HFF-Myc (cell line): ENCODE measurements around the gene TICRR.

ENCODE experiments used
- DNase-seq: peaks from one replicate; pipeline ENCODE4 v3.0.0-alpha.2; 2011; ENCODE audit warnings: low read depth; ENCODE audit errors: extremely low read depth
- H3K4me3 ChIP-seq: replicated peaks from 2 replicates; pipeline ENCODE4 v1.5.1; 2011; ENCODE audit warnings: low read depth, mild to moderate bottlenecking, control low read depth, low read length
- TF ChIP-seq, protein P1 (sequence below): IDR thresholded peaks from 2 replicates; pipeline ENCODE4 v1.5.1; 2012; ENCODE audit warnings: mild to moderate bottlenecking, low read depth, low read length, control low read depth; ENCODE audit errors: missing control alignments

TICRR gene, protein sequence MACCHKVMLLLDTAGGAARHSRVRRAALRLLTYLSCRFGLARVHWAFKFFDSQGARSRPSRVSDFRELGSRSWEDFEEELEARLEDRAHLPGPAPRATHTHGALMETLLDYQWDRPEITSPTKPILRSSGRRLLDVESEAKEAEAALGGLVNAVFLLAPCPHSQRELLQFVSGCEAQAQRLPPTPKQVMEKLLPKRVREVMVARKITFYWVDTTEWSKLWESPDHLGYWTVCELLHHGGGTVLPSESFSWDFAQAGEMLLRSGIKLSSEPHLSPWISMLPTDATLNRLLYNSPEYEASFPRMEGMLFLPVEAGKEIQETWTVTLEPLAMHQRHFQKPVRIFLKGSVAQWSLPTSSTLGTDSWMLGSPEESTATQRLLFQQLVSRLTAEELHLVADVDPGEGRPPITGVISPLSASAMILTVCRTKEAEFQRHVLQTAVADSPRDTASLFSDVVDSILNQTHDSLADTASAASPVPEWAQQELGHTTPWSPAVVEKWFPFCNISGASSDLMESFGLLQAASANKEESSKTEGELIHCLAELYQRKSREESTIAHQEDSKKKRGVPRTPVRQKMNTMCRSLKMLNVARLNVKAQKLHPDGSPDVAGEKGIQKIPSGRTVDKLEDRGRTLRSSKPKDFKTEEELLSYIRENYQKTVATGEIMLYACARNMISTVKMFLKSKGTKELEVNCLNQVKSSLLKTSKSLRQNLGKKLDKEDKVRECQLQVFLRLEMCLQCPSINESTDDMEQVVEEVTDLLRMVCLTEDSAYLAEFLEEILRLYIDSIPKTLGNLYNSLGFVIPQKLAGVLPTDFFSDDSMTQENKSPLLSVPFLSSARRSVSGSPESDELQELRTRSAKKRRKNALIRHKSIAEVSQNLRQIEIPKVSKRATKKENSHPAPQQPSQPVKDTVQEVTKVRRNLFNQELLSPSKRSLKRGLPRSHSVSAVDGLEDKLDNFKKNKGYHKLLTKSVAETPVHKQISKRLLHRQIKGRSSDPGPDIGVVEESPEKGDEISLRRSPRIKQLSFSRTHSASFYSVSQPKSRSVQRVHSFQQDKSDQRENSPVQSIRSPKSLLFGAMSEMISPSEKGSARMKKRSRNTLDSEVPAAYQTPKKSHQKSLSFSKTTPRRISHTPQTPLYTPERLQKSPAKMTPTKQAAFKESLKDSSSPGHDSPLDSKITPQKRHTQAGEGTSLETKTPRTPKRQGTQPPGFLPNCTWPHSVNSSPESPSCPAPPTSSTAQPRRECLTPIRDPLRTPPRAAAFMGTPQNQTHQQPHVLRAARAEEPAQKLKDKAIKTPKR (N-terminal part only)

DNA sequence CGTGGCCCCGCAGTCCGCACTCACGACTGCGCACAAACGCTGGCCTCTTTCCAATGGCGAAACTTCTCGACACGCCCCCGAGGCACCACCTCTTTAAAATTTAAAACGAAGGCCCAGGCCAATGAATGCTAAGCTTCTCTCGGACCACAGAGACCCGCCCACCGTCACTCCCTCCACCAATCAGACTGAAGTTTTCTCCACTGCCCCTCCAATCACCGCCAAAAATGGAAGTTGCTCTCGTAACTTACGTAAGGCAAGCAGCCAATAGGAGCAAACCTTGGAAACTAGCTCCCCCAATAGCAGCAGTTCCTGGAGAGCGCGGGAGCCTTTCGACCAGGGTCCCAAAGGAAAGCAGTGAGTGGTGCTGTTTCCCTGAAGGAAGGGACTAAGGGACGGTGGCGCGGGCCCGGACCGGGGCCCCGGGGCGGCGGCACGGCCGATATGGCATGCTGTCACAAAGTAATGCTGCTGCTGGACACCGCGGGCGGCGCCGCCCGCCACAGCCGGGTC, at the start of gene TICRR:
TSS of gene TICRR (plus strand) at position 324 of the 510 bp plus-strand sequence. CDS start at position 442, 118 bp downstream.
- TF ChIP-seq, protein P1, sequence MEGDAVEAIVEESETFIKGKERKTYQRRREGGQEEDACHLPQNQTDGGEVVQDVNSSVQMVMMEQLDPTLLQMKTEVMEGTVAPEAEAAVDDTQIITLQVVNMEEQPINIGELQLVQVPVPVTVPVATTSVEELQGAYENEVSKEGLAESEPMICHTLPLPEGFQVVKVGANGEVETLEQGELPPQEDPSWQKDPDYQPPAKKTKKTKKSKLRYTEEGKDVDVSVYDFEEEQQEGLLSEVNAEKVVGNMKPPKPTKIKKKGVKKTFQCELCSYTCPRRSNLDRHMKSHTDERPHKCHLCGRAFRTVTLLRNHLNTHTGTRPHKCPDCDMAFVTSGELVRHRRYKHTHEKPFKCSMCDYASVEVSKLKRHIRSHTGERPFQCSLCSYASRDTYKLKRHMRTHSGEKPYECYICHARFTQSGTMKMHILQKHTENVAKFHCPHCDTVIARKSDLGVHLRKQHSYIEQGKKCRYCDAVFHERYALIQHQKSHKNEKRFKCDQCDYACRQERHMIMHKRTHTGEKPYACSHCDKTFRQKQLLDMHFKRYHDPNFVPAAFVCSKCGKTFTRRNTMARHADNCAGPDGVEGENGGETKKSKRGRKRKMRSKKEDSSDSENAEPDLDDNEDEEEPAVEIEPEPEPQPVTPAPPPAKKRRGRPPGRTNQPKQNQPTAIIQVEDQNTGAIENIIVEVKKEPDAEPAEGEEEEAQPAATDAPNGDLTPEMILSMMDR, result no peak
- peak within 1 kb of the TSS; percentile 68 for H3K4me3 ChIP-seq

DNA sequence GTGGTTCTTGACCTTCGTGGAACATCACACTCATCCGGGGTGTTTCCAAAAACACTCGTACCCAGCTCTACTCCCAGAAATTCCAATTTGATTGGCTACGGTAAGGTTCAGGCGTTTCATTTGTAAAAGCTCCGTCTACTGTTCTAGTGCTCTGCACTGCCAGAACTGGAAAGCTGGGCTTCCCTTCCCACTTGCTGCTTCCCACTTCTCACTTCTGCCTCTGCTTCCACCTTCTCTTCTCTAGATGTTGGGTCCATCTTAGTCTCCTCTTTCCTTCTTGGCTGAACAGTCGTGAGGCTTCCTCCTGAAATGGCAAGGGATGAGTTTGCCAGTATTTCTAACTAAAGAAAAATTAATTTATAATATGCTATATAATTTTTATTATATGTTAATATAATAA, 49.1 kb upstream of the TICRR start:
- DNase-seq, result no peak
- TF ChIP-seq, protein P1, result no peak
- no peak overlapping the region for H3K4me3 ChIP-seq

More for the DNA sequence above, at the start of gene TICRR:
- peak; percentile 100 for DNase-seq

DNA sequence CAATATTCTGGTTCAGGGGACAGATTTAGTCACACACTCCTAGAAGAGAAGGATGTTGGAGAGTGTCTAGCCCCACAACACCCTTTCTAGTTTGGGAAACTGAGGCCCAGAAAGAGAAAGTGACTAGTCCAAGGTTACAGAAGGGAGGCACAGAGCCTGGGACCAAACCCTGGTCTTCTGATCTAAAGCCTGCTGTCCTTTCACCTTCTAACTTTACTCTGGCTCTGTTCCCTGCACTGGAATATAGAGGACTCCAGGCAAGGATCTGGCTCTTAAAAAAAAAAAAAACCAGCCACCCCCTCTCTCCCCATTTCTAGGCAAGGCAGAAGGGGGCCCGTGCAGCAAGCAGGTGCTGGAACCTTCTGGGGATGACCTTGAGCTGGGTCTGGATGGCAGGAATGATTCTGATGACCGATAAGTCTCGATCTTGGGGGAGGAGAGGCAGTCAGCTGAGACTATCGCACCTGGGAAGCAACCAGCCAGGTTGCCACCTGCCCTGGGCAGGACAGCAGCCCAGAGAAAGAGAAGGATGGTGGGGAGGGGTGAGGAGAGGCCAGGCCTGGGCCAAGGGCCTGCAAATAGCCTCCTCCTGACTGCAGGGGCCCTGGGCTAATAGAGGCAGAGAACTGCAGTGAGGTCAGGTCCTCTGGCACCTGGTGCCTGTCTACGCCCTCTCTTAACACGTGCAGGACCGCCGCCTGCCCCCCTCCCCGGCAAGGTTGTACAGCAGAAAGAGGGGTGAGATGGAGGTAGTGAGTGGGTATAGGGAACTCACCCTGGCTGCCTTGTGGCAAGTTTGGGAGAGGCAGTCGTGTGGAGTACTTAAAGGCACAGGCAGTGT, 48.4 kb upstream of the TICRR start:
- no peak for DNase-seq
- no peak overlapping the region for H3K4me3 ChIP-seq
- TF ChIP-seq, protein P1, result no peak

DNA sequence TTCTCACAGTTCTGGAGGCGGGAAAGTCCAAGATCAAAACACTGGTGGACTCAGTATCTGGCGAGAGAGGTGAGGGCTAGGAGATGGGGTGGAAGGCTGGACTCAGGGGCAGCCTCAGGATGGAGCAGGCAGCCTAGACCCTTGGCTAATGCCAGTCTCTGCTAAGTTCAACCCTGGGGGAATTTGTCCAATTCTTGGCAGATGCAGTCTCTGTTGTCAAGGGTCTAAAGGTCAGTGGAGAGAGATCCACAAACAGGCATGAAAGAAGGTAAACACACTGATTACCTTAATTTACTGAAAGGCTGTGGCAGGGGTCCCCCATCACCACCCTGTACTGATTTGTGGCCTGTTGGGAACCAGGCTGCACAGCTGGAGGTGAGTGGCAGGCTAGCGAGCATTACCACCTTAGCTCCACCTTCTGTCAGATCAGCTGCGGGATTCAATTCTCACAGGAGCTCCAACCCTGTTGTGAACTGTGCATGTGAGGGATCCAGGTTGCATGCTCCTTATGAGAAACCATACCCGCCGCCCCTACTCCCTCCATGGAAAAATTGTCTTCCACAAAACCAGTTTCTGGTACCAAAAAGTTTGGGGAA, 46.4 kb upstream of the TICRR start:
- no peak overlapping the region for H3K4me3 ChIP-seq
- TF ChIP-seq, protein P1, result no peak
- no peak for DNase-seq

DNA sequence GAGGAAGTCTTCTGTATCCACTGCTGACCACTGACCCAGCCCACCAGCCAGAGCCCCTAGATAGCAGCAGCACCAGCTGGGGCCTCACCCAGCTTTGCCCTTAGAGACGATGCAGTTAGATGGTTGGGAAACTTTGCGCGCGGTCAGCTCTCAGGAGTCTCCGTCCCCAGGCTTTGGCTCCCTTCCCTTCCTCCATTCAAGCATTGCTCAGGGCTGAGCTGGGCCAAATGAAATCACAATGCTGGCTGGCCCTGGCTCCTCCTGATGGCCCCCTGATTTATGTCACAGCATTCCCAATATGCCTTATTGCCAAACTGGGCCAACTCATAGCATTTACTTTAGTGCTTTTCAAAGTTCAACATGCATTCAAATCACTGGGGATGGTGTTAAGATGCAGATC, 44.3 kb upstream of the TICRR start:
- TF ChIP-seq, protein P1, result no peak
- no peak overlapping the region for H3K4me3 ChIP-seq
- DNase-seq, result no peak
